ENCODE measurements around the gene ASXL2. TPM values are rescaled to one million over a fixed set of nuclear protein-coding genes. Genes with fewer than 3 reads are reported as not detected.
A peak's percentile ranks its signal among the peaks of the same experiment; 100 is the strongest.

Gene ASXL2
- total and polyA plus RNA-seq, 2 of the 13 experiments (the other 11 are each of a cell fraction or from before 2014, with no cell fraction given), result 12.1 to 19.2 TPM

- H3K9ac ChIP-seq (ENCODE audit: insufficient read depth, low read depth, low read length), result no peak overlapping the region
- no peaks in the 10 kb centered on the region for H3K36me3 ChIP-seq (replicated peaks in 1 of 2; ENCODE audit: control insufficient read depth in 1 of 2, insufficient read depth in 2 of 2, low read length in 2 of 2)
- POLR2A ChIA-PET, result interaction anchor here (1.6 kb wide), 1 partner anchor 12 kb away, joined by 3 read pairs; no protein-coding TSS in a partner anchor
- H3K27me3 ChIP-seq (ENCODE audit: control insufficient read depth in 1 of 2, insufficient read depth in 2 of 2, low read length in 2 of 2), result peaks cover 3 to 34% of the 10 kb centered on the region in 2 experiments; a peak in 3 of 5 replicates
- no TSS peak for BruUV-seq (replicated peaks)
- FAIRE-seq (no peak), DNase-seq (ENCODE audit: low spot score) (no peak), ATAC-seq (peak; percentile 84)
- no peaks in the 10 kb centered on the region for H4K20me1 ChIP-seq (ENCODE audit: insufficient read depth, low read length)
- peak overlapping the region; percentile 38 for H2AFZ ChIP-seq (ENCODE audit: low read length)
- in situ Hi-C loops (cut with HindIII; ENCODE audit: extremely low pct_ligation_motif_present, low pct_unique_long_range_greater_than_20kb), result no loop called here
- H3K79me2 ChIP-seq (ENCODE audit: insufficient read depth, low read length), result no peaks in the 10 kb centered on the region
- peak overlapping the region; percentile 81 for H3K4me2 ChIP-seq (ENCODE audit: low read depth, low read length)
- peaks cover 30% of the 10 kb centered on the region for H3K4me1 ChIP-seq (ENCODE audit: insufficient read depth, low read length)
- intact Hi-C loops (cut with micrococcal nuclease; ENCODE audit: unreplicated experiment), result no loop called here
- 14% methylated on average over 17 of the region's 17 CpGs for WGBS (ENCODE audit: low lambda C conversion rate)
- peak overlapping the region; percentile 12 to 58 (median 37); a peak in 5 of 6 replicates for H3K4me3 ChIP-seq (replicated peaks in 1 of 3; ENCODE audit: insufficient read depth in 1 of 3, low read depth in 2 of 3, low read length in 3 of 3)
- H3K9me3 ChIP-seq (ENCODE audit: low read length), result no peaks in the 10 kb centered on the region
- H3K27ac ChIP-seq (ENCODE audit: extremely low read length, insufficient read depth, low read length), result no peak overlapping the region
- CTCF ChIA-PET (ENCODE audit: low intra/inter-chr PET ratio, low total read pairs), result no interaction called here
- TF ChIP-seq BCL6 (CRISPR knock-in tag; IDR thresholded peaks at IDR 0.05), result no peak
- no peak for TF ChIP-seq ZNF790 (CRISPR knock-in tag; IDR thresholded peaks at IDR 0.05; ENCODE audit: borderline replicate concordance)
- no peak for TF ChIP-seq ZNF230 (CRISPR knock-in tag; IDR thresholded peaks at IDR 0.05)
- TF ChIP-seq HNRNPK (IDR thresholded peaks at IDR 0.05; ENCODE audit: low read depth, low read length, poor library complexity, severe bottlenecking), result no peak
- no peak for TF ChIP-seq SOX13 (IDR thresholded peaks at IDR 0.05)
- TF ChIP-seq SOX13 (CRISPR knock-in tag; conservative IDR thresholded peaks at IDR 0.05 in 1 of 2, IDR thresholded peaks at IDR 0.05 in 1 of 2), result no peak
- 0 out of 2 replicates have a peak, but pooled peaks have one; percentile 39 for TF ChIP-seq ZSCAN31 (CRISPR knock-in tag; IDR thresholded peaks at IDR 0.05; ENCODE audit: low read depth)
- TF ChIP-seq, protein P1, sequence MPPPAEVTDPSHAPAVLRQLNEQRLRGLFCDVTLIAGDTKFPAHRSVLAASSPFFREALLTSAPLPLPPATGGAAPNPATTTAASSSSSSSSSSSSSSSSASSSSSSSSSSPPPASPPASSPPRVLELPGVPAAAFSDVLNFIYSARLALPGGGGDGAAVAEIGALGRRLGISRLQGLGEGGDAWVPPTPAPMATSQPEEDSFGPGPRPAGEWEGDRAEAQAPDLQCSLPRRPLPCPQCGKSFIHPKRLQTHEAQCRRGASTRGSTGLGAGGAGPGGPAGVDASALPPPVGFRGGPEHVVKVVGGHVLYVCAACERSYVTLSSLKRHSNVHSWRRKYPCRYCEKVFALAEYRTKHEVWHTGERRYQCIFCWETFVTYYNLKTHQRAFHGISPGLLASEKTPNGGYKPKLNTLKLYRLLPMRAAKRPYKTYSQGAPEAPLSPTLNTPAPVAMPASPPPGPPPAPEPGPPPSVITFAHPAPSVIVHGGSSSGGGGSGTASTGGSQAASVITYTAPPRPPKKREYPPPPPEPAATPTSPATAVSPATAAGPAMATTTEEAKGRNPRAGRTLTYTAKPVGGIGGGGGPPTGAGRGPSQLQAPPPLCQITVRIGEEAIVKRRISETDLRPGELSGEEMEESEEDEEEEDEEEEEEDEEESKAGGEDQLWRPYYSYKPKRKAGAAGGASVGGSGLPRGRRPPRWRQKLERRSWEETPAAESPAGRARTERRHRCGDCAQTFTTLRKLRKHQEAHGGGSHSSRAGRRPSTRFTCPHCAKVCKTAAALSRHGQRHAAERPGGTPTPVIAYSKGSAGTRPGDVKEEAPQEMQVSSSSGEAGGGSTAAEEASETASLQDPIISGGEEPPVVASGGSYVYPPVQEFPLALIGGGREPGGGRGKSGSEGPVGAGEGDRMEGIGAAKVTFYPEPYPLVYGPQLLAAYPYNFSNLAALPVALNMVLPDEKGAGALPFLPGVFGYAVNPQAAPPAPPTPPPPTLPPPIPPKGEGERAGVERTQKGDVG (CRISPR knock-in tag; IDR thresholded peaks at IDR 0.05; ENCODE audit: borderline replicate concordance), result no peak
- no peak for TF ChIP-seq NR2F1 (CRISPR knock-in tag; IDR thresholded peaks at IDR 0.05)
- TF ChIP-seq ZNF607 (CRISPR knock-in tag; IDR thresholded peaks at IDR 0.05; ENCODE audit: borderline replicate concordance), result no peak
- no peak for TF ChIP-seq TOE1 (CRISPR knock-in tag; IDR thresholded peaks at IDR 0.05)
- no peak for TF ChIP-seq ZNF629 (CRISPR knock-in tag; conservative IDR thresholded peaks at IDR 0.05)
- 0 out of 2 replicates have a peak, but pooled peaks have one; percentile 15 for TF ChIP-seq HNF1B (CRISPR knock-in tag; IDR thresholded peaks at IDR 0.05)
- TF ChIP-seq ZNF12 (CRISPR knock-in tag; IDR thresholded peaks at IDR 0.05), result no peak
- TF ChIP-seq ZNF468 (CRISPR knock-in tag; IDR thresholded peaks at IDR 0.05), result no peak
- no peak for TF ChIP-seq KMT2A (CRISPR knock-in tag; IDR thresholded peaks at IDR 0.05)
- no peak for TF ChIP-seq CCAR2 (optimal IDR thresholded peaks at IDR 0.05; ENCODE audit: low read depth, low read length)
- TF ChIP-seq ZNF383 (CRISPR knock-in tag; IDR thresholded peaks at IDR 0.05; ENCODE audit: borderline replicate concordance), result no peak
- TF ChIP-seq ZNF788 (CRISPR knock-in tag; IDR thresholded peaks at IDR 0.05; ENCODE audit: borderline replicate concordance), result peak; percentile 31; the same call in 1 of the 2 replicates
- TF ChIP-seq HOXA7 (CRISPR knock-in tag; IDR thresholded peaks at IDR 0.05), result no peak
Measured at GRCh38 chr2:25697559-25698341, 180.5 kb downstream of the ASXL2 start.
